Mucosa of descending colon (tissue), 3 donors: Measurements from ENCODE around the gene PGM2. TPM values are rescaled to one million over a fixed set of nuclear protein-coding genes. Genes with fewer than 3 reads are reported as not detected.
A peak's percentile ranks its signal among the peaks of the same experiment; 100 is the strongest.

Experiments used
- ATAC-seq: fragments of 200-7000 bp; cut with Tn5 transposase; one replicate; pipeline ENCODE4 v1.9.1; 2020; ENCODE audit warnings: mild to moderate bottlenecking, moderate library complexity
- DNase-seq, 3 donors: peaks; one replicate each; pipeline ENCODE4 v3.0.0-alpha.2; 2020
- H3K36me3 ChIP-seq: fragments of 200-600 bp; one replicate; pipeline ENCODE4 v1.8.0; 2021; ENCODE audit warnings: low read depth, mild to moderate bottlenecking
- H3K4me1 ChIP-seq: fragments of 200-600 bp; one replicate; pipeline ENCODE4 v1.8.0; 2021; ENCODE audit warnings: low read depth, mild to moderate bottlenecking
- H3K4me3 ChIP-seq: fragments of 200-600 bp; one replicate; pipeline ENCODE4 v1.8.0; 2021; ENCODE audit warnings: mild to moderate bottlenecking
- H3K9me3 ChIP-seq: fragments of 200-600 bp; one replicate; pipeline ENCODE4 v1.8.0; 2021; ENCODE audit warnings: mild to moderate bottlenecking
- intact Hi-C, 2 donors: fragments of 100-400 bp; cut with DNase I in 1 of 2; cut with micrococcal nuclease in 1 of 2; formaldehyde crosslinking; loops; one replicate each; pipeline versions ENCODE4 v1.11.0 to v1.11.1; 2022; cut with DNase I, micrococcal nuclease
- total RNA-seq, 3 donors: library from RNA; stranded (reverse); fragmentation: NEBNext Ultra II Directional in 2 of 3; extraction: Animal tissue kit (Norgen Biotek cat#: 25700) in 2 of 3; gene quantifications; one replicate each; pipeline versions ENCODE4 v1.2.1 to v1.2.4, GENCODE V29; 2021 to 2023
- TF ChIP-seq, protein P1 (sequence below): fragments of 200-600 bp; IDR thresholded peaks from one replicate; pipeline ENCODE4 v1.8.0; 2022; ENCODE audit warnings: antibody characterized with exemption, mild to moderate bottlenecking
- donor health status: DM: no; HTN: no; CAD: no; lungs with moderate emphysema.
- donor health status: DM: no; HTN: no; CAD: no.
- donor health status: DM: no; HTN: yes; CAD: no.

Gene PGM2
- total RNA-seq, 3 donors from 2014 or later = 22.1 to 36.8 (median 27.4) TPM

GRCh38 chr4:37891260-37892159, 65.0 kb downstream of the PGM2 start:
- peaks cover 3% of the 10 kb centered on the region for H3K4me1 ChIP-seq
- TF ChIP-seq, protein P1, sequence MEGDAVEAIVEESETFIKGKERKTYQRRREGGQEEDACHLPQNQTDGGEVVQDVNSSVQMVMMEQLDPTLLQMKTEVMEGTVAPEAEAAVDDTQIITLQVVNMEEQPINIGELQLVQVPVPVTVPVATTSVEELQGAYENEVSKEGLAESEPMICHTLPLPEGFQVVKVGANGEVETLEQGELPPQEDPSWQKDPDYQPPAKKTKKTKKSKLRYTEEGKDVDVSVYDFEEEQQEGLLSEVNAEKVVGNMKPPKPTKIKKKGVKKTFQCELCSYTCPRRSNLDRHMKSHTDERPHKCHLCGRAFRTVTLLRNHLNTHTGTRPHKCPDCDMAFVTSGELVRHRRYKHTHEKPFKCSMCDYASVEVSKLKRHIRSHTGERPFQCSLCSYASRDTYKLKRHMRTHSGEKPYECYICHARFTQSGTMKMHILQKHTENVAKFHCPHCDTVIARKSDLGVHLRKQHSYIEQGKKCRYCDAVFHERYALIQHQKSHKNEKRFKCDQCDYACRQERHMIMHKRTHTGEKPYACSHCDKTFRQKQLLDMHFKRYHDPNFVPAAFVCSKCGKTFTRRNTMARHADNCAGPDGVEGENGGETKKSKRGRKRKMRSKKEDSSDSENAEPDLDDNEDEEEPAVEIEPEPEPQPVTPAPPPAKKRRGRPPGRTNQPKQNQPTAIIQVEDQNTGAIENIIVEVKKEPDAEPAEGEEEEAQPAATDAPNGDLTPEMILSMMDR = no peak
- DNase-seq (peak in 1 of 3 donors; percentile 33), ATAC-seq (peak; percentile 66)
- peak overlapping the region; percentile 54 for H3K4me3 ChIP-seq
- intact Hi-C loops = no loop called here
- H3K36me3 ChIP-seq = no peaks in the 10 kb centered on the region
- no peaks in the 10 kb centered on the region for H3K9me3 ChIP-seq

DNA sequence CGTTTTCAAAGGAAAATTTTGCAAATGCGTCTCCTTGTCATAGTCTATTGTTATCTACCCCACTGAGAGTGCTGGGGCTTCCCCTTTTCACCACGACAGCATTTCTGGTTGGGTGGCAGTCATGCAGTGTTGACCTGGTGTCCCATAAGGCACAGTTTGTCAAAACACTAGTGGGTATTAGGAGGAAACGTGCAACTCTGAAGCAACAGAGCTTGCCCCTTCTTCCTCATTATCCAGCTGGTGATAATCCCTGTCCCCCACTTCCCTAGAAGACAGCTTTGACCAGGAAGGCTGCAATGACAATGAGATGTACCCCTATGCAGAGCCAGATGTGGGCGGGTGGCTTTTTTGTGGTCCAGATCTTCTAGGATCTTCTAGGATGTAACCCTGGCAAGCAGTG, 66.2 kb downstream of the PGM2 start:
- DNase-seq (no peak), ATAC-seq (no peak)
- Histone ChIP-seq H3K36me3 (no peaks in the 10 kb centered on the region), H3K4me3 (no peak overlapping the region), H3K4me1 (peaks cover 3% of the 10 kb centered on the region), H3K9me3 (no peaks in the 10 kb centered on the region)
- TF ChIP-seq, protein P1 = no peak
- intact Hi-C loops = no loop called here

DNA sequence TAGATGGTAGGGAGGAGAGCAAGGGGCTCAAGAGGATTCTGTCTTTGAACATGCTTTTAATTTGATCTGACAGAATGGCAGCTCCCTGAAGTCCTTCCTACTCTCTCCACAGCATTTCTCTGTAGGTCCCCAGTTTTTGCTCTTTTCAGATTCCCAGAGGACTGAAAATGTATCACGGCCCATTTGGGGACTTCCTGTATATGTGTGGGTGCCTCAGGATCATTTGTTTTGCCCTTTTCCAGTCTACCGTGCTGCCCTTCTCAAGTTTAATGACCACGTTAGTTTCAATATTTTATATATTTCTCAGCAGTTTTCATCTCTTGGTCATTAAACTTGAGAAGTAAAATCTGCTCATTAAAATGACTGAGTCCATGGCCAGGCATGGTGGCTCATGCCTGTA, 66.7 kb downstream of the PGM2 start:
- ATAC-seq (no peak), DNase-seq (no peak)
- Histone ChIP-seq H3K9me3 (no peaks in the 10 kb centered on the region), H3K4me1 (peaks cover 3% of the 10 kb centered on the region), H3K36me3 (no peaks in the 10 kb centered on the region), H3K4me3 (no peak overlapping the region)
- intact Hi-C loops = no loop called here
- TF ChIP-seq, protein P1 = no peak

DNA sequence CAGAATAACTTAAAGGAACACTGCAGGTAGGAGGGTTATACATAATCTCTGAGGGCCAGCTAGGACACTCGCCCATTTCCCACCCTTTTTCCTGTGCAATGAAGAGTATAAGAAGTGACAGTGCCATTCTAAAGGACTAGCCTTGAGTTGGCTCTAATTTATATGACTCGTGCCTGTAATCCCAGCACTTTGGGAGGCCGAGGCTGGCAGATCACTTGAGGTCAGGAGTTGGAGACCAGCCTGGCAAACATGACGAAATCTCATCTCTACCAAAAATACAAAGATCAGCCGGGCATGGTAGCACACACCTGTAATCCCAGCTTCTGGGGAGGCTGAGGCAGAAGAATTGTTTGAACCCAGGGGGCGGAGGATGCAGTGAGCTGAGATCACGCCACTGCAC, 68.8 kb downstream of the PGM2 start:
- intact Hi-C loops = no loop called here
- Histone ChIP-seq H3K4me1 (peaks cover under 1% of the 10 kb centered on the region), H3K36me3 (no peaks in the 10 kb centered on the region), H3K9me3 (no peaks in the 10 kb centered on the region), H3K4me3 (no peak overlapping the region)
- no peak for DNase-seq
- no peak for ATAC-seq
- TF ChIP-seq, protein P1 = no peak

GRCh38 chr4:37896206-37896860, 69.8 kb downstream of the PGM2 start:
- DNase-seq (no peak), ATAC-seq (no peak)
- H3K36me3 ChIP-seq = no peaks in the 10 kb centered on the region
- H3K4me1 ChIP-seq = no peaks in the 10 kb centered on the region
- intact Hi-C loops = no loop called here
- TF ChIP-seq, protein P1 = no peak
- no peak overlapping the region for H3K4me3 ChIP-seq
- no peaks in the 10 kb centered on the region for H3K9me3 ChIP-seq
